A549 (cell line): ENCODE data around the gene IL5RA. TPM values are rescaled to one million over a fixed set of nuclear protein-coding genes. Genes with fewer than 3 reads are reported as not detected.

Source experiments
- ATAC-seq, 2 experiments: fragments of 200-7000 bp in 1 of 2; fragments of >200 bp in 1 of 2; cut with Nextera tagmentation in 1 of 2; cut with Tn5 transposase in 1 of 2; 3 replicates each; pipeline versions ENCODE4 v1.8.0 to v1.9.1; 2018 to 2020; ENCODE audit warnings: mild to moderate bottlenecking in 1 of 2, moderate library complexity in 1 of 2
- CTCF ChIA-PET: fragments of 300-600 bp; sonication (Branson Sonifier 250); formaldehyde crosslinking; extraction: SDS; loops from one replicate; lab custom pipeline; 2021; ENCODE audit warnings: antibody characterized with exemption, inconsistent platforms; lab: Yijun Ruan, JAX
- POLR2A ChIA-PET: fragments of 350-600 bp; formaldehyde crosslinking; extraction: SDS; loops from one replicate; lab custom pipeline; 2021; ENCODE audit warnings: antibody characterized with exemption, inconsistent platforms; lab: Yijun Ruan, JAX
- DNase-seq, 2 experiments: peaks; one replicate each; pipeline versions ENCODE4 v3.0.0 to v3.0.0-alpha.2; 2011 to 2016; ENCODE audit warnings: low read depth in 1 of 2, low spot score in 1 of 2
- FAIRE-seq: peaks from 2 replicates; lab custom pipeline; 2011; peaks lifted over from hg19 to GRCh38; lab: Jason Lieb, UNC
- H3K27ac ChIP-seq, 2 experiments: fragments of >200 bp; sonication (Bioruptor Twin); formaldehyde crosslinking; 3 replicates each; pipeline ENCODE4 v1.5.1; 2016 to 2017
- H3K4me1 ChIP-seq: fragments of >200 bp; sonication (Bioruptor Twin); formaldehyde crosslinking; 3 replicates; pipeline ENCODE4 v1.6.1; 2016
- H3K4me2 ChIP-seq: fragments of >200 bp; sonication (Bioruptor Twin); formaldehyde crosslinking; 3 replicates; pipeline ENCODE4 v1.6.1; 2016
- H3K4me3 ChIP-seq: fragments of >200 bp; sonication (Bioruptor Twin); formaldehyde crosslinking; 3 replicates; pipeline ENCODE4 v1.5.1; 2016
- H3K9me3 ChIP-seq: fragments of >200 bp; sonication (Bioruptor Twin); formaldehyde crosslinking; 3 replicates; pipeline ENCODE4 v1.6.1; 2016
- BHLHE40 ChIP-seq: IDR thresholded peaks from 2 replicates; pipeline ENCODE4 v1.6.1; 2012; ENCODE audit warnings: low read depth, low read length, inconsistent platforms
- CEBPB ChIP-seq, 2 experiments: fragments of >200 bp in 1 of 2; sonication (Bioruptor Twin) in 1 of 2; formaldehyde crosslinking in 1 of 2; IDR thresholded peaks; 2 replicates each; pipeline ENCODE4 v1.6.1; 2012 to 2016
- EP300 ChIP-seq, 2 experiments: fragments of >200 bp; sonication (Bioruptor Twin); formaldehyde crosslinking; IDR thresholded peaks; 2 replicates in 1 of 2; 3 replicates in 1 of 2; pipeline ENCODE4 v1.6.1; 2016 to 2017
- ESRRA ChIP-seq: fragments of 150-350 bp; IDR thresholded peaks from 2 replicates; pipeline ENCODE4 v1.6.1; 2014; ENCODE audit warnings: mild to moderate bottlenecking, low read length, borderline replicate concordance
- HES2 ChIP-seq: fragments of >200 bp; sonication (Bioruptor Twin); formaldehyde crosslinking; IDR thresholded peaks from 2 replicates; pipeline ENCODE4 v1.6.1; 2016
- JUNB ChIP-seq: fragments of >200 bp; sonication (Bioruptor Twin); formaldehyde crosslinking; IDR thresholded peaks from 2 replicates; pipeline ENCODE4 v1.6.1; 2016
- MYC ChIP-seq: IDR thresholded peaks from 2 replicates; pipeline ENCODE4 v1.6.1; 2012; ENCODE audit warnings: mild to moderate bottlenecking, inconsistent platforms, low read length, improper control_type of control experiment, borderline replicate concordance
- NFE2L2 ChIP-seq: fragments of 150-350 bp; conservative IDR thresholded peaks from 2 replicates; pipeline ENCODE4 v1.6.1; 2014; ENCODE audit warnings: low read length
- NR3C1 ChIP-seq: fragments of >200 bp; sonication (Bioruptor Twin); formaldehyde crosslinking; IDR thresholded peaks from 3 replicates; pipeline ENCODE4 v1.6.1; 2017
- PBX3 ChIP-seq: IDR thresholded peaks from 2 replicates; pipeline ENCODE4 v1.6.1; 2012
- PHF8 ChIP-seq: fragments of 200-600 bp; sonication (generic); IDR thresholded peaks from 2 replicates; pipeline ENCODE4 v1.6.1; 2016; ENCODE audit warnings: low read depth, mild to moderate bottlenecking, antibody characterized with exemption, moderate library complexity, borderline replicate concordance
- RNF2 ChIP-seq: fragments of 200-600 bp; sonication (generic); IDR thresholded peaks from 2 replicates; pipeline ENCODE4 v1.6.1; 2016; ENCODE audit warnings: low read depth, mild to moderate bottlenecking, antibody characterized with exemption, moderate library complexity, borderline replicate concordance
- TFCP2L1 ChIP-seq: fragments of 250-450 bp; sonication (Bioruptor Pico); IDR thresholded peaks from 2 replicates; pipeline ENCODE4 v1.5.0; 2021; ENCODE audit warnings: mild to moderate bottlenecking
- TP53 ChIP-seq: fragments of 250-450 bp; sonication (Bioruptor Pico); IDR thresholded peaks from 2 replicates; pipeline ENCODE4 v1.5.0; 2021; ENCODE audit warnings: mild to moderate bottlenecking, moderate library complexity
- ZFP36 ChIP-seq: fragments of 450-650 bp; IDR thresholded peaks from 2 replicates; pipeline ENCODE4 v1.6.1; 2014; ENCODE audit warnings: borderline replicate concordance; ENCODE audit not compliant: partially characterized antibody
- WGBS: methylation state at CpG from one replicate; pipeline ENCODE4 v1.1.6; 2017; ENCODE audit errors: missing lambda C conversion rate; 5-methylcytosine and 5-hydroxymethylcytosine counted together
- polyA plus RNA-seq, 4 experiments: library from polyadenylated mRNA; depleted of rRNA in 3 of 4; stranded (reverse); fragments of >200 nt; fragmentation: RNase III in 1 of 4; extraction: RNeasy Plus Mini Kit Qiagen cat#74134 plus additional on column Dnase treatment in 1 of 4; gene quantifications; 2 replicates in 3 of 4; 3 replicates in 1 of 4; pipeline ENCODE4 v1.2.3, GENCODE V29; 2011 to 2017
- TF ChIP-seq, protein P1 (sequence below): fragments of 200-600 bp; sonication (generic); IDR thresholded peaks from 2 replicates; pipeline ENCODE4 v1.6.1; 2016; ENCODE audit warnings: antibody characterized with exemption, mild to moderate bottlenecking, moderate library complexity

IL5RA gene
- polyA plus RNA-seq, 2 of the 4 experiments (the other 2 are of a cell fraction), result not detected

DNA sequence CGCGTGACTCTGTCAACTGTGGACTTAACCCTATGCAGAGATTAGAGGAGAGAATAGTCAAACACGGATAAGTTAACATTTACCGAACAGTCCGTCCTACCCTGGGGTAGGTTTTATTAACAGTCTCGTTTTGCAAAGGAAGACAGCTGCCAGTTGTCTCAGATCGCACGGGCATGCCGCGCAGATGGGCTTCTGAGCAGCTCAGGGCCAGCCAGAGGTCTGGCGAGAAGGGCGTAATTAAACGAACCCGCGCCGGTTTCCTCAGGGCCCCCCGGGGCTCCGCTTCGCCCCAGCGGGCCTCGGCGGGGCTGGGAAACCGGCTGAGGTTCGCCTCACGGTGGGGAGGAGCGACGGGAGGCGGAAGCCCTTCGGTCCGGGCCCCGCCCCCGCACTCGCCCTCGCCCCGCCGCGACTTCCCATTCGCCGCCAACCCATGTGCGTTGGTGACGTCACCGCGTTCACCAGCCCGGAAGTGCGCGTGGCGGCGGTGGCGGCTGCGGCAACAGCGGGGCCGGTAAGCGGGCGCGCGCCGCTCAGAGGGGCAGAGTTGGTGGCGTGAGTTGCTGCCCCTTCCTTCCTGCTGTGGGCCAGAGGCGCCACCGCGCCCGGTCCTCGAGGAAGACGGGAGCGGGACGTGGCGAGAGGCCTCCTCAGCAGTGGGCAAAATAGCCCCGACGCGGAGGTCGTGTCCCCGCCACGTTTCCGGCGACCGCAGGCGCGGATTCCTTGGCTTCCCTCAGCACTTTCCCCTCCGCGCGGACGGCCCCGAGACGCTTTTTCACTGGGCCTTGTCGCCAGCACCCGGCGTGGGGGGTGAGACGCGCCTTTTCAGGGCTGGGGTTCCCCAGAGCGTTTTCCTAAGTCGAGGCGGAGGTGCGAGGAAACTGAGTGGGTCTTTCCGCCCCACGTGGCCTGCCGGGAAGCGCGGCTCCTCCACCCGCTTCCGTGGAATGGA, 16.6 kb upstream of the IL5RA start, which contains the start of gene TRNT1 (continued):
- TF ChIP-seq PBX3 (0 out of 2 replicates have a peak, but pooled peaks have one; percentile 14), PHF8 (peak; percentile 85), NFE2L2 (no peak), TFCP2L1 (no peak)

GRCh38 chr3:3125977-3126376, 15.8 kb upstream of the IL5RA start:
- TF ChIP-seq EP300 (IDR thresholded peaks at IDR 0.05) (no peak), CEBPB (IDR thresholded peaks at IDR 0.05) (no peak), TP53 (CRISPR knock-in tag) (no peak), ZFP36 (no peak), MYC (no peak), BHLHE40 (no peak)
- TF ChIP-seq, protein P1, sequence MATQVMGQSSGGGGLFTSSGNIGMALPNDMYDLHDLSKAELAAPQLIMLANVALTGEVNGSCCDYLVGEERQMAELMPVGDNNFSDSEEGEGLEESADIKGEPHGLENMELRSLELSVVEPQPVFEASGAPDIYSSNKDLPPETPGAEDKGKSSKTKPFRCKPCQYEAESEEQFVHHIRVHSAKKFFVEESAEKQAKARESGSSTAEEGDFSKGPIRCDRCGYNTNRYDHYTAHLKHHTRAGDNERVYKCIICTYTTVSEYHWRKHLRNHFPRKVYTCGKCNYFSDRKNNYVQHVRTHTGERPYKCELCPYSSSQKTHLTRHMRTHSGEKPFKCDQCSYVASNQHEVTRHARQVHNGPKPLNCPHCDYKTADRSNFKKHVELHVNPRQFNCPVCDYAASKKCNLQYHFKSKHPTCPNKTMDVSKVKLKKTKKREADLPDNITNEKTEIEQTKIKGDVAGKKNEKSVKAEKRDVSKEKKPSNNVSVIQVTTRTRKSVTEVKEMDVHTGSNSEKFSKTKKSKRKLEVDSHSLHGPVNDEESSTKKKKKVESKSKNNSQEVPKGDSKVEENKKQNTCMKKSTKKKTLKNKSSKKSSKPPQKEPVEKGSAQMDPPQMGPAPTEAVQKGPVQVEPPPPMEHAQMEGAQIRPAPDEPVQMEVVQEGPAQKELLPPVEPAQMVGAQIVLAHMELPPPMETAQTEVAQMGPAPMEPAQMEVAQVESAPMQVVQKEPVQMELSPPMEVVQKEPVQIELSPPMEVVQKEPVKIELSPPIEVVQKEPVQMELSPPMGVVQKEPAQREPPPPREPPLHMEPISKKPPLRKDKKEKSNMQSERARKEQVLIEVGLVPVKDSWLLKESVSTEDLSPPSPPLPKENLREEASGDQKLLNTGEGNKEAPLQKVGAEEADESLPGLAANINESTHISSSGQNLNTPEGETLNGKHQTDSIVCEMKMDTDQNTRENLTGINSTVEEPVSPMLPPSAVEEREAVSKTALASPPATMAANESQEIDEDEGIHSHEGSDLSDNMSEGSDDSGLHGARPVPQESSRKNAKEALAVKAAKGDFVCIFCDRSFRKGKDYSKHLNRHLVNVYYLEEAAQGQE, result no peak
- FAIRE-seq, result no peak
- ChIA-PET CTCF (no interaction called here), POLR2A (no interaction called here)
- peak overlapping the region; percentile 72 for H3K4me3 ChIP-seq
- no peaks in the 10 kb centered on the region for H3K9me3 ChIP-seq
- H3K4me2 ChIP-seq, result peak overlapping the region; percentile 89
- H3K4me1 ChIP-seq, result peaks cover 12% of the 10 kb centered on the region
- DNase-seq, result no peak
- ATAC-seq, result no peak
- peak overlapping the region; percentile 86 to 94 for H3K27ac ChIP-seq
- WGBS, result 88% methylated on average over 24 of the region's 24 CpGs

- TF ChIP-seq ZFP36 (no peak), ESRRA (no peak), HES2 (no peak), RNF2 (no peak), JUNB (no peak), NR3C1 (no peak)
- no peak overlapping the region for H3K4me3 ChIP-seq
- ATAC-seq, result no peak
- POLR2A ChIA-PET, result no interaction called here
- DNase-seq, result no peak
- no peaks in the 10 kb centered on the region for H3K4me1 ChIP-seq
- H3K27ac ChIP-seq, result no peak overlapping the region
- WGBS, result 30% methylated on average over 4 of the region's 4 CpGs
- no peak for FAIRE-seq
- H3K4me2 ChIP-seq, result no peak overlapping the region
- CTCF ChIA-PET, result no interaction called here
- no peaks in the 10 kb centered on the region for H3K9me3 ChIP-seq
Measured at GRCh38 chr3:3119393-3119851, 9.2 kb upstream of the IL5RA start.
